Suprapubic skin (tissue), 4 donors: ENCODE results near the gene GCC2.
"Not testable (repeated sequence)": the region's sequence is repeated elsewhere in the genome, so short reads cannot be mapped to it uniquely, and the experiment has no call there.

Experiments used
- CTCF ChIP-seq, 2 donors: fragments of 200-600 bp in 1 of 2; fragments of 450-650 bp in 1 of 2; sonication (generic) in 1 of 2; IDR thresholded peaks; one replicate each; pipeline ENCODE4 v1.5.1; 2016 to 2019; ENCODE audit warnings: antibody characterized with exemption in 2 of 2, mild to moderate bottlenecking in 1 of 2, moderate library complexity in 1 of 2
- EP300 ChIP-seq: sonication (generic); formaldehyde crosslinking; IDR thresholded peaks from one replicate; pipeline ENCODE4 v1.6.1; 2017; ENCODE audit warnings: antibody characterized with exemption
- POLR2A ChIP-seq, 2 donors: fragments of 450-650 bp; IDR thresholded peaks; one replicate each; pipeline ENCODE4 v1.6.1; 2017; ENCODE audit warnings: antibody characterized with exemption in 2 of 2, mild to moderate bottlenecking in 2 of 2, moderate library complexity in 2 of 2
- POLR2AphosphoS5 ChIP-seq, 3 donors: sonication (generic); formaldehyde crosslinking; IDR thresholded peaks; one replicate each; pipeline ENCODE4 v1.6.1; 2017; ENCODE audit warnings: antibody characterized with exemption in 3 of 3

GRCh38 chr2:108556581-108556980 is 107.6 kb downstream of the GCC2 start:
- not testable (repeated sequence) for TF ChIP-seq POLR2A (IDR thresholded peaks at IDR 0.05); CTCF (IDR thresholded peaks at IDR 0.05); EP300; POLR2AphosphoS5 (IDR thresholded peaks at IDR 0.05)
